Measurements from ENCODE around the gene NBPF3. TPM values are rescaled to one million over a fixed set of nuclear protein-coding genes. Genes with fewer than 3 reads are reported as not detected.

Gene NBPF3
- total RNA-seq, 1 experiment from 2014 or later, result 17.3 TPM

DNA sequence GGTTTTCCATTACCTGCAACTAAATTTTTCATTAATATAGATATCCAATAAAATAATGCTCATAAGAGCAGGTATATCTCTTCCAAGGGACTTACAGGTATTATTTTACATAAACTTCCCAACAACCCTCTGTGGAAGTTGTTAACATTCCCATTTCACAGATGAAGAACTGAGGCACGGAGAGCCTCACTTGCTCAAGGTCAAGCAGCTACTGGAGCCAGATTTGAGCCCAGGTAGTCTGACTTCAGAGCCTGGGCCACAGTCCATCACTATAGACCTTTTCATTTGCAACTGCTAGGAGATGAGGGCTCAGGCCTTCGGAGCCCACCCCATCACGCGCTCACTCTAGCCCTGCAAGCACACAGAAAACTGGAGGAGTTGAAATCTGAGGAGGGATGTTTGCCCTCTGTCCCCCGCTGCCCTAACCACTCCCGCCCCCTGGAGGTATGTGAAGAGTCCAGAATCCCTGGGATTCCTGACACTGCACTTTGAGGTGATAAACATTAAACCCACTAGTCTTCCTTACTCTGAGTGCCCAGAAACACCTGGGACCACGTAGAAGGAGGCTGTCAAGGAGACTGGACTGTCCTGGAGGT lies 57.6 kb downstream of the NBPF3 start:
- Histone ChIP-seq H4K20me1 (ENCODE audit: insufficient read depth) (no peaks in the 10 kb centered on the region), H3K9me2 (ENCODE audit: insufficient read depth) (no peaks in the 10 kb centered on the region), H3K9me3 (ENCODE audit: control insufficient read depth in 1 of 2, insufficient read depth in 1 of 2, low read depth in 1 of 2, low read length in 2 of 2) (peaks cover 0 to 6% of the 10 kb centered on the region in 2 experiments; a peak in 1 of 4 replicates), H3K4me3 (replicated peaks in 1 of 2; ENCODE audit: low read depth in 1 of 2, low read length in 2 of 2) (no peak overlapping the region), H3K36me3 (ENCODE audit: control insufficient read depth in 1 of 2, insufficient read depth in 2 of 2, low read length in 2 of 2) (no peaks in the 10 kb centered on the region), H2AFZ (ENCODE audit: low read depth, low read length, poor library complexity, severe bottlenecking) (no peak overlapping the region), H3K4me2 (ENCODE audit: low read length) (no peak overlapping the region), H3K27ac (ENCODE audit: low read depth, low read length) (no peak overlapping the region), H3K4me1 (ENCODE audit: control insufficient read depth in 1 of 2, insufficient read depth in 2 of 2, low read length in 2 of 2) (peaks cover 0 to 3% of the 10 kb centered on the region in 2 experiments; a peak in 1 of 4 replicates), H3K79me2 (ENCODE audit: insufficient read depth, low read length) (no peaks in the 10 kb centered on the region), H3K27me3 (ENCODE audit: insufficient read depth, low read length) (no peaks in the 10 kb centered on the region), H3K9ac (ENCODE audit: low read length) (no peak overlapping the region)
- DNase-seq (ENCODE audit: low read depth, low spot score) (no peak), ATAC-seq (peak; percentile 40; the same call in 1 of the 2 replicates)
- CTCF ChIA-PET, result no interaction called here
- POLR2A ChIA-PET, result no interaction called here
- no peak for TF ChIP-seq SP1 (IDR thresholded peaks at IDR 0.05; ENCODE audit: low read depth)
- TF ChIP-seq RAD21 (IDR thresholded peaks at IDR 0.05; ENCODE audit: low read depth), result no peak
- TF ChIP-seq ATF3 (IDR thresholded peaks at IDR 0.05), result no peak
- TF ChIP-seq EGR1 (IDR thresholded peaks at IDR 0.05; ENCODE audit: low read depth), result no peak
- TF ChIP-seq POLR2AphosphoS5 (IDR thresholded peaks at IDR 0.05; ENCODE audit: low read depth, low read length), result no peak
- no peak for TF ChIP-seq EZH2phosphoT487 (IDR thresholded peaks at IDR 0.05; ENCODE audit: borderline replicate concordance)
- TF ChIP-seq, protein P1, sequence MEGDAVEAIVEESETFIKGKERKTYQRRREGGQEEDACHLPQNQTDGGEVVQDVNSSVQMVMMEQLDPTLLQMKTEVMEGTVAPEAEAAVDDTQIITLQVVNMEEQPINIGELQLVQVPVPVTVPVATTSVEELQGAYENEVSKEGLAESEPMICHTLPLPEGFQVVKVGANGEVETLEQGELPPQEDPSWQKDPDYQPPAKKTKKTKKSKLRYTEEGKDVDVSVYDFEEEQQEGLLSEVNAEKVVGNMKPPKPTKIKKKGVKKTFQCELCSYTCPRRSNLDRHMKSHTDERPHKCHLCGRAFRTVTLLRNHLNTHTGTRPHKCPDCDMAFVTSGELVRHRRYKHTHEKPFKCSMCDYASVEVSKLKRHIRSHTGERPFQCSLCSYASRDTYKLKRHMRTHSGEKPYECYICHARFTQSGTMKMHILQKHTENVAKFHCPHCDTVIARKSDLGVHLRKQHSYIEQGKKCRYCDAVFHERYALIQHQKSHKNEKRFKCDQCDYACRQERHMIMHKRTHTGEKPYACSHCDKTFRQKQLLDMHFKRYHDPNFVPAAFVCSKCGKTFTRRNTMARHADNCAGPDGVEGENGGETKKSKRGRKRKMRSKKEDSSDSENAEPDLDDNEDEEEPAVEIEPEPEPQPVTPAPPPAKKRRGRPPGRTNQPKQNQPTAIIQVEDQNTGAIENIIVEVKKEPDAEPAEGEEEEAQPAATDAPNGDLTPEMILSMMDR (IDR thresholded peaks at IDR 0.05 in 2 of 3, conservative IDR thresholded peaks at IDR 0.05 in 1 of 3; ENCODE audit: borderline replicate concordance in 1 of 3, insufficient read depth in 1 of 3, low read depth in 2 of 3, low read length in 2 of 3), result no peak
- TF ChIP-seq TCF7L2 (IDR thresholded peaks at IDR 0.05; ENCODE audit: borderline replicate concordance, extremely low read depth, insufficient read depth, insufficient read length), result no peak
- TF ChIP-seq ZNF274 (IDR thresholded peaks at IDR 0.05; ENCODE audit: low read depth, low read length), result no peak
- no peak for TF ChIP-seq SRF (IDR thresholded peaks at IDR 0.05; ENCODE audit: low read depth)
- no peak for TF ChIP-seq EZH2 (IDR thresholded peaks at IDR 0.05)
- no peak for TF ChIP-seq CBX3 (IDR thresholded peaks at IDR 0.05; ENCODE audit: low read depth)
- no peak for TF ChIP-seq CEBPB (IDR thresholded peaks at IDR 0.05; ENCODE audit: low read depth)
- no peak for TF ChIP-seq ELF1 (IDR thresholded peaks at IDR 0.05; ENCODE audit: borderline replicate concordance, low read depth)
- no peak for TF ChIP-seq YY1 (IDR thresholded peaks at IDR 0.05; ENCODE audit: extremely low read depth, insufficient replicate concordance, low read depth, low read length)
- RAD21 ChIA-PET (ENCODE audit: low non-redundant PET in 1 of 2, low total read pairs in 2 of 2, uncharacterized antibody in 2 of 2, unreplicated experiment in 2 of 2), result no interaction called here
- intact Hi-C loops (cut with micrococcal nuclease), result loop anchor here (10.0 kb wide), 1 partner anchor 123 kb away; no protein-coding TSS in a partner anchor
- BruUV-seq (replicated peaks), result no TSS peak
